Stimulated activated CD4-positive, alpha-beta T cell treated with anti-CD3 and anti-CD28 coated beads, Interleukin-12 subunit alpha, Interleukin-12 subunit beta, amount 100 ng/mL, for 24 hours (primary cell): Measurements from ENCODE around the gene BRMS1.
"Not testable (repeated sequence)": the region's sequence is repeated elsewhere in the genome, so short reads cannot be mapped to it uniquely, and the experiment has no call there.

Source experiments
- DNase-seq, 2 experiments: peaks; one replicate each; pipeline ENCODE4 v3.0.0-alpha.2; 2020; ENCODE audit warnings: low read depth in 2 of 2

BRMS1 gene

DNA sequence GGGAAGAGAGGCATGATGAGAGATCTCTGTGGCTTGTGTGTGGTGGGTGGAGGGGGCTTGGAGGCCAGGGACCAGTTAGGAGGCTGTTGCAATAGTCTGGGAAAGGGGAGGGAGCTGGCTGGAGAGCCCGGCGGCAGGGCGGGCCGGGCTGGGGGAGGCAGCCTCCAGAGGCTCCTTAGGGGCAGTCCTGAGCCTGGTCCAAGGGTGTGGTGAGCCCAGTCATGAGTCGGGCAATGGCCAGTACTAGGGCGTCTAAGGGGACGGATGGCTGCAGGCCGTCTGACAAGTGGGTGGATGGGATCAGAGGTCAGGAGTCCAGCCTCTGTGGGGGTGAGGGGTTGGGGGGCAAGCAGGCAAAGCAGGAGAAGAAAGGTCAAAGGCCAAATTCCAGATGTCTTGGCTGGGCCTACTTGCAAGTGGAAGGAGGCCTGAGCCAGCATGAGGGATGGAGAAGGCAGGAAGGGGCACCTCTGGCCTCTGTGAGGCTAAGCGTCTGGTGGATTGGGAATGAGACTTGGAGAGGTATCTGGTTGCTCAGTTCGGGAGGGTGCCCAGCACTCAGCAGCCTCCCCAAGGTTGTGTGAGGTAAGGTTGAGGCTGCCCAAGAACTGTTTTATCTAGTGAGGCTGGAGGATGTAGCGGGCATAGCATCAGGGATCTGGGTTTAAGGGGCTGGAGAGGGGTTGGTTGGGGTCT lies 22.0 kb downstream of the BRMS1 start:
- DNase-seq, result no peak

- no peak for DNase-seq
Measured at GRCh38 chr11:66321606-66322005, 23.3 kb downstream of the BRMS1 start.

GRCh38 chr11:66320748-66321147 lies 24.2 kb downstream of the BRMS1 start:
- DNase-seq, result not testable (repeated sequence)

DNA sequence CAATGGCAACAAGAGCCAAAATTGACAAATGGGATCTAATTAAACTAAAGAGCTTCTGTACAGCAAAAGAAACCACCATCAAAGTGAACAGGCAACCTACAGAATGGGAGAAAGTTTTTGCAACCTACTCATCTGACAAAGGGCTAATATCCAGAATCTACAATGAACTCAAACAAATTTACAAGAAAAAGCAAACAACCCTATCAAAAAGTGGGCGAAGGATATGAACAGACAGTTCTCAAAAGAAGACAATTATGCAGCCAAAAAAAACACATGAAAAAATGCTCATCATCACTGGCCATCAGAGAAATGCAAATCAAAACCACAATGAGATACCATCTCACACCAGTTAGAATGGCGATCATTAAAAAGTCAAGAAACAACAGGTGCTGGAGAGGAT lies 24.6 kb downstream of the BRMS1 start:
- DNase-seq, result not testable (repeated sequence)

GRCh38 chr11:66318600-66318970 lies 26.3 kb downstream of the BRMS1 start:
- DNase-seq, result no peak

GRCh38 chr11:66317723-66318599 lies 26.9 kb downstream of the BRMS1 start:
- DNase-seq, result no peak

DNA sequence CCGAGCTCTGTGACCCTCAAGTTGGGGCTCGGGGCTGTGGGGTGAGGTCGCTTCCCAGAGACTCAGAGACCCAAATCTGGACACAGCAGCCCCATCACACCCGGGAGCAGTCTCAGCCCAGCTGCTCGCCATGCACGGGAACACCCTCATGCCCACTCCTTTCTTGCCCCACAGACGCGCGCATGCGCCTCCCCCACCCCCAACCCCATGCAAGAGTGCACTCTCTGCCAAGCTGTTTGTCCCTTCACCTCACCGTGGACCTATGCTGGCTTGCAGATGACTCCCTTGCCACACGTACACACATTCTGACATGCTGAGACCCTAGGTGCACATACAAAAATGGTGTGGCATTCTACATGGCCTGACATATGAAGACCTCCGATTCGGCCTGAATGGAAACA lies 27.6 kb downstream of the BRMS1 start:
- no peak for DNase-seq

DNA sequence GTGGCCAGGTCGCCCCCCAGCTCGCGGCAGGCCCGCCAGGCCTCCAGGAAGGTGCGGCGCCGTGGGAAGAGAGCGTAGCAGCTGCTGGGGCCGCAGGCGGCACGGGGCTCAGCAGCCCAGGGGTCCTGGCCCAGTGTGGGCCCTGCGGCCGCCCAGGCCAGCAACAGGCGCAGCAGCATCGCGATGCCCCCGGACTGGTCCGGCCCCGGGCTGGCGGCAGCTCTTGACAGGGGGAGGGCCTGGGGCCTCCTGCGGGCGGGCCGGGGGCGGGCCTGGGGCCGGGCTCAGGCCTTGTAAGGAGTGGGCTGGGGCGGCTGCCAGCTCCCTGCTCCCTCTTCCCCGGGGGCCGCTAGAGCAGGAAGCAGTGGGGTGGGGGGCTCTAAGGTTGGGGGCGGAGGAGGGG lies 28.1 kb downstream of the BRMS1 start, which contains the start of gene CD248:
TSS of gene CD248 (minus strand) at position 196 of the 403 bp plus-strand sequence. CDS start at position 179, 17 bp downstream.
- DNase-seq, result no peak

DNA sequence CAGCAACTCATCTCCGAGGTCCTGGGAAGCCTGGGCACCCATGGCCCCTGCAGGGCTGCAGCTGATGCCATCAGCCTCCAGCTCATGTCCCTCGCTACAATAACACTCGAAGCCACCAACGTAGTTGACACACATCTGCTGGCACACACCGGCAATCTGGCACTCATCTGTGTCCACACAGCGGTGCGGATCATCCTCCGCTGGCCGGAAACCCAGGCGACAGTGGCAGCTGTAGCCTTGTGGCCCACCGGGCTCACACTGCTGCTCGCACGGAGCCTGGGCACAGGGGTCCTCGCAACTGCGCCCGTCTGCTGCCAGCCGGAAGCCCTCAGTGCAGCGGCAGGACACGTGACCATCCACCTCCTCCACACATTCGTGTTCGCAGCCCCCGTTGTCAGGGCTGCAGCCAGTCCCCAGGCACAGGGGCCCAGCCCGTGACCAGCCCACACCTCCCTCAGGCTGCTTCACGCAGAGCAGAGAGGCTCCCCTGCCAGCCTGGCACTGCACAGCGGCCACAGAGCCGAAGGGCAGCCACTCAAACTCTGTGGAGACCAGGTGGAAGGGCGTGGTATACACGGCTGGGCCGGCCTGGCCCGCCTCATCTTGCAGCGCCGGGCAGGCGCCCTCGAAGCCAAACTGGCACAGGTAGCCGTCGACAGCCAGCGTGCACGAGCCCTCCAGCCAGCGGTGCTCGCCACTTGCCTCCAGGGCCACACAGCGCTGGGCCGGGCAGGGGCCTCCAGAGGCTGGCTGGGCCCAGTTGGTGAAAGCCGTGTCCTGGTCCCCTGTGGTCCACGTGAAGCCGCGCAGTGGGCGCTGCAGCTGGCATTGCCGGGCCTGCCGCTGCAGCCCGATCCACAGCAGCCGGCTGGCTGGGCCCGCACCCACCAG lies 28.7 kb downstream of the BRMS1 start:
- no peak for DNase-seq

- no peak for DNase-seq
Measured at GRCh38 chr11:66315498-66315885, 29.4 kb downstream of the BRMS1 start.

DNA sequence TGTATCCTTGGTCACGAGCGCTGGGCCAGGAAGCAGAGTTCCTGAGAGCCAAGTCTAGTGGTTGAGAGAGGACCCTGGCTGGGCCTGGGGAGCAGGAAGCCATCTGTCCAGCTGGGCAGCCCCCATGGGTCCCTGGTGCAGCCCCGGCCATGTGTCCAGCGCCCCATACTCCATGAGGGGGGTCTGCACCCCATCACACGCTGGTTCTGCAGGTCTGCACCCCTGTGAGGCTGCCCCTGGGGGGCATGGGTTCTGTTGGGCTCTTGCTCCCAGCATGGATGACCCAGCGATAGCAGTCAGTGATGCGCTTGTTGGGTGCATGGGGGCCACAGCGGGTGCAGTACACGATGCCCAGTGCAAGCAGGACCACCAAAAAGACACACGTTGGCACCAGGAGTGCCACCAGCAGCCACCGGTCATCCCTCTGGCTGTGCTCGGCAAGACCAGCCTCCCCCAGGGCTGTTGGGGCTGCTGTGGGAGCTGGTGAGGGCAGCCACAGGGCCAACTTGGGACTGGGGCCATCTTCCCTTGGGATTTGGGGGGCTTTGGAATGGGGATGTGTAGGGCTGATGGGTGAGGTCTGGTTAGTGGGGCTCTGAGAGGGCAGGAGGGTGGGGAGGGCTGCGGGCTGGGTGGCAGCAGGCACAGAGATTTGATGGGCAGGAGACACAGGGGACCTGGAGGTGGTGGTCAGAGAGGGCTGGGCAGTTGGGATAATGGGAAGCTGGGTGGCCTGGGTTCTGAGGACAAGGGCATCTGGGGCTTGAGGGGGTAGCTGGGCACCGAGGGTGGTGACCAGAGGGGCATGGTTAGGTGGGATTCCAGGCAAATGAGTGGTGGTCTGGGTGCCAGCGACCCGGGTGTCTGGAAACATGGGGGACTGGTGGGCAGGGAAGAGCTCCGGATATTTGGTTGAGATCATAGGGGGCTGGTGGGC lies 30.1 kb downstream of the BRMS1 start:
- DNase-seq, result no peak

DNA sequence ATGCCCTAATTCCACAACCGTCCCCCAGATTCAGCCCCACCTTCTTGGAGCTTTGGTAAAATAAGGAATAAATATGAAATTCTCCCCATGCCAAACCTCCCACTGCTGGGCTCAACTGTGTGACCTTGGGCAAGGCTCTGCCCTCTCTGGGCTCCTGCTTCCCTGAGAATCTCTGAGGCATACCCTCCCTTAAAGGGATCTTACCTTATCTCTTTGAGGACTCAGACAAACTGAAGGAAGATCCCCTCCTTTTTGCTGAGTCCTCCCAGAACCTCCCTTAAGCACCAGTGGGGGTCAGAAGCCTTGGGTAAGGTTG lies 30.8 kb downstream of the BRMS1 start:
- no peak for DNase-seq

DNA sequence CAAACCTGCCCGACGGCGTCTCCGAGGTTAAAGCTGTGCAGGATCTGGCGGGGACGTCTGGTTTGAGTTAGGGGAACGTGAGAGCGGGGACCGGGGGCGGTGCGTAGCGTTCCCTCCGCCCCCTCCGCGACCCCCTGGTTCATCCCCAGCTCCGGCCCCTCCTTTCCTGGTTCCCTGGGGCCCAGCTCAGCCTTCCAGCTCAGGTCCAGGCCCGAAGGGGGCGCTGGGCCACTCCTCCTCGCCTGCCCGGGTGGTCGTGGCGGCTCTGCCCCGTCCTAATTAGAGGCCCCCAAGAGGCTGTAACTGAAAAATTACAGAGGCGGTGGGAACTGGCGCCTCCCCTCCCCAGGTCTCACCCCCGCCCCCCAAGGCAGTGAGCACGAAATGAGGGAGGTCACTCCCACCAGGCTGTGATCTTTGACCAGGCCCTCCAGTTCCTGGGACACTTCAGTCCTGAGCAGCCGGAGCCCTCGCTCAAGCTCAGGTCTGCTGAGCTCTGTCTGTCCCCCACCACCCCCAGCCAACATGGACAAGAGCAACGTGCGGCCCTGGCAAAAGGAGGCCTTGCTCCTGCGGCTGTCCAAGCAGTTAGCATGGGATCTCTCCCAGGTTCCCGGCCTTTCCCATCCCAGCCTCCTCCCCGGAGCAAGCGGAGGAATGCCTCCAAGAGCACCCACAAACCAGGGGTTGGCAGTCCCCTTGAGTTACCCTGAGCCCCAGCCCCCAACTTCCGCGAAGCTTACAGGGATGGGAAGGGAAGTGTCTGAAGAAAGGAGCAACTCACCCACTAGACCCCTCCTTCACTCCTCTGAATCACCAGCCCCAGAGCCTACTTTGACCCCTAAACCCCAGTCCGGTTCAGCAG lies 31.4 kb downstream of the BRMS1 start:
- DNase-seq, result no peak

GRCh38 chr11:66312549-66313320 lies 32.2 kb downstream of the BRMS1 start:
- peak; percentile 90 to 92 for DNase-seq

- peak; percentile 90 to 91 for DNase-seq
Measured at GRCh38 chr11:66311965-66312548, 32.8 kb downstream of the BRMS1 start.

DNA sequence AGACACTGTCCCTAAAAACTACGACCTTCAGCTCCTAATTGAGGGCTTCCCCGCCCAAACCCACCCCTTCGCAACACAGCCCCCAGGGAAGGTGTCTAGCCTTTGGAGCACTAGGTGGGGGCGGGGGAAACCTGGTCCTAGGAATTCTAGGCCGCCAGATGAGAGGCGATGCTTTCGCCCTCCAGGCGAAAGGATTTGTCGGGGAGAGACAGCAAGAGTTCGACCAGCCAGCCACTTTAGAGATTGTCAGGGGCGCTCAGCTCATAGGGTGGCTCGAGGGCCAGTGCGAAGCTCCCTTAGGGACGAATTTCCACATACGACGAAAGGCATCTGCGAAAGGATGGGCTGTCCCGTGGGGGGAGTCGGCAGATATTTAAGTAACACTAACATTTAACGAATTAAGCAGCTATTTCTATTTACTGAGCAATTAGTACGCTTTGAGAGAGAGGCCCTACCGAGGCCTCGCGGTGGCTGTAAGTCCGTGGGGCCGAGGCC lies 33.4 kb downstream of the BRMS1 start:
- DNase-seq, result no peak

DNA sequence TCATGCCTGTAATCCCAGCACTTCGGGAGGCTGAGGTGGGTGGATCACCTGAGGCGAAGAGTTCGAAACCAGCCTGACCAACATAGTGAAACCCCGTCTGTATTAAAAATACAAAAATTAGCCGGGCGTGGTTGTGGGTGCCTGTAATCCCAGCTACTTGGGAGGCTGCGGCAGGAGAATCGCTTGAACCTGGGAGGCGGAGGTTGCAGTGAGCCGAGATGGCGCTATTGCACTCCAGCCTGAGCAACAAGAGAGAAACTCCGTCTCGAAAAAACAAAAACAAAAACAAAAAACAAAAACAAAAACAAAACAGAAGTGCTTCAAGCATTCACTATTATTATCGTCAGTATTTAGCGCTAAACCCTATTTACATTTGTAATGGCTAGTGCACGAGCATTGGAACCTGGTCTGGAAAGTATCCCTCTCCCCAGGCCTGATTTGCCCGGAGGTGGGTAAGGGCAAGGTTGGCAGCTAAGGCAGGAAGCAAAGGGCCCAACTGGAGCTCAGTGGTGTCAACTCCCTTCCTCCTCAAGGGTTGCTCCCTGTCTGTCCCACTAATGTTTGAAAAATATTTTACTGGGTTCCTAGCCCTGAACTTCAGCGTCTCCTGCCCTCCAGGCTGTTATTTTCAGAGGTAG lies 34.0 kb downstream of the BRMS1 start:
- DNase-seq, result not testable (repeated sequence)

DNA sequence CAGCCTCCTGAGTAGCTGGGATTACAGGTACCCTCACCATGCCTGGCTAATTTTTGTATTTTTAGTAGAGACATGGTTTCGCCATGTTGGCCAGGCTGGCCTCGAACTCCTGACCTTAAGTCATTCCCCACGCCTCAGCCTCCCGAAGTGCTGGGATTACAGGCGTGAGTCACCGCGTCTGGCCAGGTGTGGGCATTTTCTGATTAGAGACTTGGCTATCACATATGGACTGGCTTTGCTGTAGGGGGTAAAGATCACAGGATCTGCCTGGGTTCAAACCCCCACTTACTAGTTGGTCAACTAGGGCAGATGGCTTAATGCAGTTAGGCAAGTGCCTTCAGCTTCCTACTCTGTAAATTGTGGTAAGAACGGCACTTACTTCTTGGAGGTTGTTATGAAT lies 34.6 kb downstream of the BRMS1 start:
- DNase-seq, result no peak
